Measurements from ENCODE around the gene NFIB.

Gene NFIB

DNA sequence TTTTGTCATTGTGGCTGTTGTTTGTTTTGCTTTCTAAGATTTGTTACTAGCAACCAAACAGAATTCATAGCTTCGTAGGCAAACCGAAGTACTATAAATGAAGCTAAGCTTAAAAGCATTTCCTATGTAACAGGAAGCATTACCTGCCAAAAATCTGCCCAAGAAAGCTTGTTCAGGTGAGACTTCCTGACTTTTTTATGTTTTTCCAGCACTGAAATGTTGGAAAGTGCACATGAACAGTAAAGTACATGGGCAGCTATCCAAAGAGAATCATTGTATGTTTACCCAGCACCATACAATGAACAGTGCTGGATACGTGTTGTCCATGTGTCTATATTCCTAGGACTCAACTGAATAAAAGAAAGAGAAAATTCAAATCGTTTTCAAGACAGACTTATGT, 247.1 kb downstream of the NFIB start:
- DNase-seq (ENCODE audit: low read depth): no peak

DNA sequence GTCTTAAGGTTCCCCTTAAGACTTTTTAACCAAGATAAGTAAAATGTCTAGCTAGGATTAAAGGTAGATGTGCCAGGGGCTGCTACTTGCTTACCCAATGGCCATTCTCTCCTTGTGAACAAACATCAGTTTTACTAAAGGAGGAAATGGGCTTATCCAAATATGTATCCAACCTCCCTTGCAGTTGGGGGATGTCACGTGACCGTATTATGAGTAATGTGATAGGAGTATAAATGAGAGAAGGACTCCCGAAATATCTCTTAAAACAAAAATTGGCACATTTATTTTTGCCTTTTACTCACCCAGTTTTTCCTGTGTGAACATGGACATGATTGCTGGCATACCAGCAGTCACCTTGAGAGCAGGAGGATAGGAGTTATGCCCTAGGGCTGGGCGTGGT, 247.9 kb downstream of the NFIB start:
- DNase-seq (ENCODE audit: low read depth): no peak

DNA sequence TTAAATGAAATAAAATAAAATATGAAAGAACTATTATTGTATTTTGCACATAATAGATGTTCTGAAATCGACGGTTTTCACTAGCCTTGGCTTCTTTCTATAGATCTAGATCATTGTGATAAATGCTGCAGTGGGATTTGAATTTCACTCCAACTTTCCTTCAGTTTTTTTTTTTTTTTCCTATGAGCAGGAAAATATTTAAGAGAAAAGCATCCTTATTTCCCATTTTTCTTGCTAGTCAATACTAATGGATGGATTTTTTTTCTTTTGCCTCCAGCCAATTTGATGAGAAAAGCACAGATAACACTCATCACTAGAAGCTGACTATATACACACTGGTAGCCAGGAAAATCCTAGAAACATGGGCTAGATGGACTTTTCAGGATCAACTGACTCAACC, 249.0 kb downstream of the NFIB start:
- DNase-seq (ENCODE audit: low read depth): no peak

DNA sequence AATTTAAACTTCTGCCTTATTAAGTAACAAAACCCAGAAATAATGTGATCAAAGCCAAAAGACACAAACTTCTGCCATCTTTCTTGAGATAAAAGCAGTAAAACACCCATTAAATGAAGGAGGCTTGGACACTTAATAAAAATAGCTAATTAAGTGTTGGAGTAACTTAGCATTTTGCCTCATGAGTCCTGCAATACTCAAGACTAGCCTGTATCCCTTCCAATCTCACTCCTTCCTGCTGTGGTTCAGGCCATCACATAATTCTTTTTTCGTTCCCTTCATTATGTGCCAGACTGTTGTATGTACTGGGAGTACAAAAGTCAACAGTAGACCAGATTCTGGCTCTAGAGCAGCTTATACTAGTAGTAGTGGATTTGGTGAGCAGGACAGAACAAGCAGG, 250.2 kb downstream of the NFIB start:
- DNase-seq (ENCODE audit: low read depth): no peak

DNA sequence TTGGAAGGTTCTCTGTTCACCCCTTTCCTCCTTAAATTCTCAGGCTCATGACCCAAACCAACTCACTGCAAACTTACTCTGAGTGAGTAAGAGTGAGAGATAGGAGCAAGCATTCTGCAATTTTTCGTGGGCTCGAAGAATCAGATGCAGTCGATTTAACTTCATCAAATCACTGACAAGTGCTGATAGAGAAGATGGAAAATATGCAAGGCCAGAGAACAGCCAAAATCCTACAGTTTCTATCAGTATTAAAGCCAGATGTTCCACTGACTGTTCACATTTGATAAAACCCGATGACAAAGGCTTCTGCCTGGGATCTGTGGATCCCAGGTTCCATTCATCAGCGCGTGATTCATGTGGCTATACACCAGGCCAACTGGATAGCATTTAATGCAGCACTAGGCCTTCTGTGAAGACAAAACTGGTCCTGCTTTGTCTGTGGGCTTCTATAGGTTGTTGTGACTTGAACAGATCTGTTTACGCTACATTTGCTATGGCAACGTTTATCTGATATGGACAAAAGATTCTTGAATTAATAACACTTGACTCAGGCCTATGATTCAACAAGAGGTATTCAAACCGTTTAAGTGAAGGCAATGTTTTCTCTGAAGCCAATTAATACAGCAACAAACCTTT, 251.2 kb downstream of the NFIB start:
- no peak for DNase-seq (ENCODE audit: low read depth)

DNA sequence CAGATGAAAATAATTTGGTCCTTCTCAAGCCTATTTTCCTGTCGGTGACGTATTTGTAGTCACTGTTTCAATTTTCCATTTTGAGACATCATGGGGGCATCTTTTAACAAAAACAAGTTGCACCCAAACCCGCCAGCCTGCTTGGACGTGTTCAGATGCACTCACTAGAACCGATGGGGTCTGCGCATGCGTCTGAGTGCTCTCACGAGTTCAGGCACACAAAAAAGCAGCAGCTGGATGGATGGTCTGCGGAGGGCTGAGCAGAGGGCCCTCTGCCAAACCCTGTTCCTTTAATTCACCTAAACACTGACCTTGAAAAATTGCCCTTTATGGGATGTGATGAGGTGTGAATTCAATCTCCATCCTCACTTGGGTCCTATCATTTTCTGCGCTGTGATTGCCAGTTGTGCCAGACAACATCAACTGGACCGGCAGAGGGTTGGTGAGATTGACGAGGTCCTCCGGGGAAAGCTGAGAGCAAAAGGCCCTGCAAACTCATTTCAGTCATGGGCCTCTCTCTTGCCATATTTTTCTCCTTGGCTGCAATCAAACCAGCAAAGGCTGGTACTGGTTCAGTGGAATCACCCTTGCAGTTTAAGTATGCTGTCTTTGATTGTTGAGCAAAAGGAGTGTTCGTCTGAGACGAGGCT, 251.9 kb downstream of the NFIB start:
- DNase-seq (ENCODE audit: low read depth): no peak

DNA sequence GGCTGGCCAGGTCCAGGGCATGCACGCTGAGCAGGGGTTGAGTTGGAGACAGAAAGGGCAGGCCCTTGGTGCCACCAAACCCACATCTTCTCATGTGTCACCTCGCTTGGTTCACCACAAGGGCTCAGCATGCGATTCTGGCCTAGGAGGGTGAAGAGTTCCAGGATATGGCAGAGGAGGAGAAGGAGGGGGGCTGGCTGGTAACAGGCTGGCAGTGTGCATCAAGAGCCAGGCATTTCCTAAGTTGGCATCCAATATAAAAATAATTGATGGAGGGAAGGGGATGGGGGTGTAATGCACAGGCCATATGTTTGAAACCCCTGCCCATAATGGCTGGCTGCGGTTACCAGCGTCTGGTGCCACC, 255.6 kb downstream of the NFIB start:
- no peak for DNase-seq (ENCODE audit: low read depth)

DNA sequence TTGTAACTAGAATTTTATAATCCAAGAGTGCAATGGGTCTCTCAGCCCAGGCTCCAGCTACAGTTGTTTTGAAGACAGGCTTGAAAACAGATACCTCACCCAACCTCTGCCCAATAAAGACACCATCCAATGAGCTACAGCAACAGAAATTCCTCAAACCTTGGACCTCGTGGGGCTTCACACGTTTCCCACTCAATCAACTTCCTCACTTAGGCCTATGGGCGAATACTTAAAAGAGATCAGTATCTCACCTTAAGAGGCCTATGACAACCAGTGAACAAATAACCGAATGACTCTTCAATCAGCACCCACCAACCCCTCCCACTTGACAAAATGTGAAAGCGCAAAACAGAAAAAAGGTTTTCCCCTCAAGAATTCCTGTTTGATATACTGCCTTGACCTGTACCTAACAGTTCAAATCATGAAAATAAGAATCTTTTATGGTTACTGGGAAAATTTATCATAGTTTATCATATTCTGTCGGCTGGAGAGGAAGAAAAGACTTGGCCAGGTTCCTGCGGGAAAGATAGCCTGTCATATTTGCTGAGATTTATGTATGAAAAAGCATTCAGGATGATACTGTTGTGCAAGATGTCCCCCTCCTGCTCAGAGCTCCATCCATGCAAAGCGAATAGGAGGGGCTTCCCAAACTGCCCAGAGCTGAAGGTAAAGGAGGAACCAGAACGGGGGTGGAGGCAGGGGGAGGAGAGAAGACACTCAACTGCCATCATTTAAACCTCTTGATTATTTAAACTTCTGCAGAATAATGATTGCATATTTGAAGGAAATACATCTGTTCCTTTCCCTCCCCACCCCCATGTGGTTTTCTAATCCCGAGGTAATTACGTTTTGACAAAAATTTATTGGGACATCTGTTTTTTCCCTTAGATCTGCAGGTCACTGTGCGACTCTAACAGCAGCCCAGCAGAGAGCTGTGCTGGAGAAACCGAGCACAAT, 256.3 kb downstream of the NFIB start:
- no peak for DNase-seq (ENCODE audit: low read depth)

DNA sequence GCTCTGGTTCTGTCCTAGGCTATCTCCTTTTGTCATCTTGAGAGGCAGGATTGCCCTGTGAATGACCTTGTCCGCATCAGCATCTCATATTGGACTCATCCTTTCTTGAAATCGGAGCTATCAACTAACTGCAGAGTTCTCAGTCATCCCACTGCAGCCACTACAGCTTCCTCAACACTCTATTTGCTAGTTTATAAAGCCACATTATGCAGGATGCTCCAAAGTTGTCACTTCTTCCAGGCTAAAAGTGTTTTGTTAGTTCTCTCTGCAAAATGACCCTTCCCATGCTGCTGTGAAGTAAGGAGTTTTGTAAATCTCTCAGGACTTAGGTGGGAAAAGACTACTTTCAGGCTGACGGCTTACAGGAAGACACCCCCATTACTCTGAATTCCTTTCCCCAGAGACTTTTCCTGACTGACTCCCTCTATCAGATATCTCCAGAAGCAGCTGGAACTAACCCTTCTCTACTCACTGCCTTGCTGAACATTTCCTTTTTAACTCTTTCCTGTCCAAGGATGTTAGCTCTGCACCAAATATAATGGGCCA, 257.6 kb downstream of the NFIB start:
- no peak for DNase-seq (ENCODE audit: low read depth)

DNA sequence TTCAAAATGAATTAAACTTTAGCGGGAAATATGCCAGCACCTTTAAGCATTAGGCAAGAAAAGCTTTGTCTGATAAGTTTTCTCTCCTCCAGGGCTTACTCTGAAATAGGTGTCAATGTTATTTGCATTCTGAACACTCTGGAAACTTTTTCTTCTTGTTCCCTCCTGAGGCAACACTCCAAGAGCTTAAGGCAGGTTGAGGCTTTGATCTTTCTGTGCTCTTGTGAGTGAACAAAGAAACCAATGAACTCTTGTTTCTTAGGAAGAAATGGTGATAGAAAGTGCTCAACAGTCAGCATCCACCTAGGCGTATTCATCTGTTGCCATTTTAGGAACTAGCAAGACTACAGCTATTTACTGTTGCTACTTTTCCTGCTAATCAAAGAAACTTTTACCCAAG, 259.8 kb downstream of the NFIB start:
- DNase-seq (ENCODE audit: low read depth): no peak

DNA sequence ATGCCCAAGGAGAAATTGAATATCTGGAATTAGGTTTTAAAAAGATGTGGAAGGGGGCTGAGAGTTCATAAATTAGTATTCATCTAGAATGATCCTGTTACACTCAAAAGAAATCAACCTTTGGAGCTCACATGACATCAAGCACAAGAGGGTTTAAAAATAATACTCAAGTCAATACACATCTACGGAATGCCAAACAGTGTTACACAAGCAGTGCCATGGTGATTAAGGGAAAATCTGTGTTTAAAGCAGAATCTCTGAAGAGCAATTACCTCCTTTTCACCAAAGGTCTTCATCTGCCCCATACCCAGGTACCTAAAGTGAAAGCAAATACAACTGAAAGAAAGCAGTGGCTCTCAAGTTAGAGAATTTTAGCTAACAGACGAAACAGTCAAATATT, 261.6 kb downstream of the NFIB start:
- no peak for DNase-seq (ENCODE audit: low read depth)

DNA sequence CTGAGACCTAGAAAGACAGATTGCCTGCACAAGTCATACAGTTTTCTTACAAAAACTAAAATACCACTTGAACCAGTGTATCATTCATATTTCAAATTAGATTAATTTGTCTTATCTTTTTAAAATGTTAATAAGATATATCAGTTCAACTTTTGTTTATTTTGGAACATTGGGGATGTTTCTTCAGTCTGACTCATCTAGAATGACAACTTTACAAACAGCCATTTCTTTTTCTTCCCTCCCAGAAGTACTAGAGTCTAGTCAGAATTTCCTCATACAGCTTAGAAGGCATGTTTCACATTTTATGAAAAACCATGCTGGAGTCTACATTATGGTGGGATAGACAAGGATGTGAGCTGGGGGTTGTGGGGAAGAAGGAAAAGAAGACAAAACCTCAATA, 262.5 kb downstream of the NFIB start:
- DNase-seq (ENCODE audit: low read depth): no peak

DNA sequence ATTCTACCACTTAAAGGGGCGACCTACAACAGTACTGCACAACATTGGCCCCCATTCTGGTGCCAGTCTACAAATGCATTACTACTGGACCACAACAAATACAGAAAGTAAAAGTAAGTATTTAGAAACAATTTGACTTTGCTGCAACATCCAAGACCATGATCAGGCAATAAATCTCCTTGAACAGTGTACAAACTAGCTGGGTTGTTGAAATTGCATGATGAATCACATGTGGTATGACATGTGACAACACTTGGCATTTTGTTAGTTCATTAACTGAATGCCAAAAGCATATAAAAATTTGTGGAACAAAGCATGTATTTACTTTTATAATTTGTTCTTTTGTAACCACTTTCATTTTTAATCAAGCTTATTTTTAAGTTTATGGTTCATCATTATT, 270.5 kb downstream of the NFIB start:
- DNase-seq (ENCODE audit: low read depth): no peak

DNA sequence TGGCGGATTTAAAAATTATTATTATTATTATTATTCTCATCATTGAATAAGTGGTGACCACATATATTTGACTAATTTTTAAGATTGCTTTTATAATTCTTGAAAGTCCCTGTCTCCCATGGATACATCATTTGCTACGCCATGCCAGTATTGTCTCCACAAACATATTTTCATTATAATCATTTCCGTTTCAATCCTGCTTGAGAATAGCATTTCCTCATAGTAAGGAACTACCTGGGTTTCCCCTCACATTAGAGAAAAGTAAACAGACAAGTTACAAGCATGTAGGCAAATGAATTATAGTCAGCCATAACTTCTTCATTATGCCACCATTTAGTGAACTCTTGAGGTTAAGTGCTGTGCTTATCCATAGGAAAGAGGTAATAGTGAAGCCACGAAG, 276.6 kb downstream of the NFIB start:
- DNase-seq (ENCODE audit: low read depth): no peak

DNA sequence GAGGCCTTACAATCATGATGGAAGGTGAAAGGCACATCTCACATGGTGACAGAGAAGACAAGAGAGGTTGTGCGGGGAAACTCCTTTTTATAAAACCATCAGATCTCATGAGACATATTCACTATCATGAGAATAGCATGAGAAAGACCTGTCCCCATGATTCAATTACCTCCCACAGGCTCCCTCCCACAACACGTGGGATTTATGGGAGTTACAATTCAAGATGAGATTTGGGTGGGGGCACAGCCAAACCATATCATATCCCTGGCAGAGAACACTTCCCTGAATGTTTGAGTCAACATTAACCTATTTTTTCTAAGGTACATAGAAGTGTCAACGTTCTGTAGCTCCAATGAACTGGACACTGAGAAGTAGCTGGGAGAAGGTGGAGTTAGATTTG, 280.9 kb downstream of the NFIB start:
- no peak for DNase-seq (ENCODE audit: low read depth)

Measured in activated T-cell treated with anti-CD3 and anti-CD28 coated beads for 48 hours (primary cell).